ENCODE results near the gene ERMP1.

DNA sequence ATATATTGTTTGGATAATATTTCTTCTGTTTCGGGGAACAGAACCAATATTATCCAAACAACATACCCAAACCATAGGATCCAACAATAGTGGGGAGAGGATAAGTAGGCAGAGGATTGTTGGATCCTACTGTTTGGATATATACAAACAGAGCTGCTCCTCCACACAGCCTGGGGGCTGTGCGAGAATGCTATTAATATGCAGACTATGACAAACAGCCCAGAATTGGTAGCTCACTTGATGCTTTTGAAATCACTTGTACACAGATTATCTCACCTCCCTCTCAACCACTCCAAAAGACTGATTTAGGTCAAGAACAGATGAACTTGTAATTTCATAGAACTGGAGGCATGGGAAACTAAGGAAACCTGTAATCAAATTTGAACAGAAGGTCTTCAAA, 33.4 kb upstream of the ERMP1 start:
- TF ChIP-seq, protein P1, sequence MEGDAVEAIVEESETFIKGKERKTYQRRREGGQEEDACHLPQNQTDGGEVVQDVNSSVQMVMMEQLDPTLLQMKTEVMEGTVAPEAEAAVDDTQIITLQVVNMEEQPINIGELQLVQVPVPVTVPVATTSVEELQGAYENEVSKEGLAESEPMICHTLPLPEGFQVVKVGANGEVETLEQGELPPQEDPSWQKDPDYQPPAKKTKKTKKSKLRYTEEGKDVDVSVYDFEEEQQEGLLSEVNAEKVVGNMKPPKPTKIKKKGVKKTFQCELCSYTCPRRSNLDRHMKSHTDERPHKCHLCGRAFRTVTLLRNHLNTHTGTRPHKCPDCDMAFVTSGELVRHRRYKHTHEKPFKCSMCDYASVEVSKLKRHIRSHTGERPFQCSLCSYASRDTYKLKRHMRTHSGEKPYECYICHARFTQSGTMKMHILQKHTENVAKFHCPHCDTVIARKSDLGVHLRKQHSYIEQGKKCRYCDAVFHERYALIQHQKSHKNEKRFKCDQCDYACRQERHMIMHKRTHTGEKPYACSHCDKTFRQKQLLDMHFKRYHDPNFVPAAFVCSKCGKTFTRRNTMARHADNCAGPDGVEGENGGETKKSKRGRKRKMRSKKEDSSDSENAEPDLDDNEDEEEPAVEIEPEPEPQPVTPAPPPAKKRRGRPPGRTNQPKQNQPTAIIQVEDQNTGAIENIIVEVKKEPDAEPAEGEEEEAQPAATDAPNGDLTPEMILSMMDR (IDR thresholded peaks at IDR 0.05; ENCODE audit: low read length): no peak
- TF ChIP-seq EZH2 (optimal IDR thresholded peaks at IDR 0.05; ENCODE audit: low read depth, low read length): no peak
